PFSK-1 (cell line): ENCODE results near the gene NCOR1.

Source experiments
- FOXP2 ChIP-seq: optimal IDR thresholded peaks from 2 replicates; pipeline ENCODE3; 2011; ENCODE audit warnings: borderline replicate concordance, control low read depth, inconsistent platforms; ENCODE audit not compliant: insufficient read depth; ENCODE audit errors: extremely low read length, extremely low read depth
- POLR2AphosphoS5 ChIP-seq: IDR thresholded peaks from 2 replicates; pipeline ENCODE4 v1.6.1; 2012; ENCODE audit warnings: low read depth, mild to moderate bottlenecking, control low read depth, low read length, moderate library complexity
- REST ChIP-seq, 2 experiments: IDR thresholded peaks; 2 replicates each; pipeline versions ENCODE4 v1.6.1 to v1.8.0; 2011 to 2012; ENCODE audit warnings: low read depth in 2 of 2, low read length in 2 of 2, control low read depth in 1 of 2, inconsistent platforms in 1 of 2, mild to moderate bottlenecking in 1 of 2, moderate library complexity in 1 of 2; ENCODE audit not compliant: insufficient read depth in 1 of 2
- SIN3A ChIP-seq: IDR thresholded peaks from 2 replicates; pipeline ENCODE4 v1.6.1; 2012; ENCODE audit warnings: mild to moderate bottlenecking, low read length, moderate library complexity, borderline replicate concordance; ENCODE audit not compliant: insufficient read depth
- TAF1 ChIP-seq: IDR thresholded peaks from 2 replicates; pipeline ENCODE4 v1.6.1; 2012; ENCODE audit warnings: low read length, control low read depth, borderline replicate concordance; ENCODE audit not compliant: insufficient read depth

Gene NCOR1

DNA sequence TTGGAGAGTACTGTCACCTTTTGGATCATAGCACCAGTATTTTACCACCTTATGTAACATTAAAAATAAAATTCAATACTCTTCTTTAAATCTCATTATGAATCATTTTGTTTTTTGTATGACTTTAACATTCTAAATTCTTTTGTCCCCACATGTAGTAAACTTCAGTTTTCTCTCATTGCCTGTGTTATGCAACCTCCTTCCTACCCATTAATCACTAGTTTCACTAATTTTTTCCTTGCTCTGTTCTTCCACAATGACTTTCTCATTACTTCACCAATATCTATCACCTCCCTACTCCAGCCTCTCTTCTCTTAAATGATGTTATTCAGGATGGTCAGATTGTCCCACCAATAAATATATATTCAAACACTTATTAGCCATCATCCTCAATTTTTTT, 147.0 kb downstream of the NCOR1 start:
- TF ChIP-seq SIN3A (no peak), FOXP2 (no peak), TAF1 (no peak), POLR2AphosphoS5 (no peak), REST (IDR thresholded peaks at IDR 0.05; ENCODE audit: insufficient read depth in 1 of 2, low read depth in 2 of 2, low read length in 2 of 2) (no peak)

DNA sequence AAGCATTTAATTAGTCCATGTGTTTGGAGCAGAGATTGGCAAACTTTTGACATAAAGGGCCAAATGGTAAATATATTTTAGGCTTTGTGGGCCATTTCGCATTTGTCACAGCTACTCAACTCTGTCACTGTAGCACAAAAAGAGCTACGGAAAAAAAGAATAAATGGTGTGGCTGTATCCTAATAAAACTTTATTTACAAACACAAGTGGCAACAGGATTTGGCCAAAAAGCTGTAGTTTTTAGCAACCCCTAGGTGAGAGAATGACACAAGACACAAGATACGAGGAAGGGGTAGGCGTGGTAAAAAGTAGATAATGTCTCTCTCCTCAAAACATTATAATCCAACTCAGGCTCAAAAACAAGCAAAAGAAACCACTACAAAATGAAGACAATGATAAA, 149.2 kb downstream of the NCOR1 start:
- no peak for TF ChIP-seq POLR2AphosphoS5
- TF ChIP-seq SIN3A = no peak
- TF ChIP-seq REST (IDR thresholded peaks at IDR 0.05; ENCODE audit: insufficient read depth in 1 of 2, low read depth in 2 of 2, low read length in 2 of 2) = no peak

DNA sequence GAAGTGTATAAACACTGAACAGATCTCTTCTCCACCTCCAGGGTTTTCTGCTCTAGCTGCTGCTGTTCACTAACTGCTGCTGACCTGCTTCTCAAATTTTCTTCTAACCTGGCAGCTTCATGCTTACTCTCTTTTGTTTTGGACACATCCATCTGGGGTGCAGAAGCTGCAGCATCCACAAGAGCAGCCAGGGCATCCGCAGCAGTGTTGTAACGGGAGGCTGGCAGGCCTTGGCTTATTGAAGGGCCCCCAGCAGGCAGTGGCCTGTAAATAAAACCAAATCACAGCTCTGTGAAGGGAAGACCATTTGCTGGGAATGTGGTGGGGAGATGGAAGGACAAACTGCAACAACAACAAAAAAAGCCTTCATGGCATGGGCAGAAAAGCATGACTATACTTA, 153.7 kb downstream of the NCOR1 start:
- TF ChIP-seq TAF1 (no peak), FOXP2 (no peak), SIN3A (no peak), POLR2AphosphoS5 (no peak), REST (IDR thresholded peaks at IDR 0.05; ENCODE audit: insufficient read depth in 1 of 2, low read depth in 2 of 2, low read length in 2 of 2) (no peak)

DNA sequence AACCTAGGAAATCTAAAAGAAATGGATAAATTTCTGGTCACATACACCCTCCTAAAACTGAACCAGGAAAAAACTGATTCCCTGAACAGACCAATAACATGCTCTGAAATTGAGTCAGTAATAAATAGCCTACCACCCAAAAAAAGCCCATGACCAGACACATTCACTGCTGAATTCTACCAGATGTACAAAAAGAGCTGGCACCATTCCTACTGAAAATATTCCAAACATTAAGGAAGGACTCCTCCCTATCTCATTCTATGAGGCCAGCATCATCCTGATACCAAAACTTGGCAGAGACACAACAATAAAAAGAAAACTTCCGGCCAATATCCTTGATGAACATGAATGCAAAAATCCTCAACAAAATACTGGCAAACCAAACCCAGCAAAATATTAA, 162.8 kb downstream of the NCOR1 start:
- TF ChIP-seq POLR2AphosphoS5 (no peak), SIN3A (no peak), FOXP2 (no peak), REST (IDR thresholded peaks at IDR 0.05; ENCODE audit: insufficient read depth in 1 of 2, low read depth in 2 of 2, low read length in 2 of 2) (no peak), TAF1 (no peak)

DNA sequence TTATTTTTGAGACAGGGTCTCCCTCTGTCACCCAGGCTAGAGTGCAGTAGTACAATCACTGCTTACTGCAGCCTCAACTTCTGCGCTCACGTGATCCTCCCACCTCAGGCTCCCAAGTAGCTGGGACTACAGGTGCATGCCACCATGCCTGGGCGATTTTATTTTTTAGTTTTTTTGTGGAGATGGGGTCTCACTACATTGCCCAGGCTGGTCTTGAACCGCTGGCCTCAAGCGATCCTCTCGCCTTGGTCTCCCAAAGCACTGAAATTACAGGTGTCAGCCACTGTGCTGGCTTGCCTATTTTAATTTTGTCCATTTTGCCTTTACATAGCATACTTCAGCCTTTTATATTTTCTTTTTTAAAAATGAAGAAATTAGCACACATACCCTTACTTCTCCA, 164.5 kb downstream of the NCOR1 start:
- no peak for TF ChIP-seq REST (IDR thresholded peaks at IDR 0.05; ENCODE audit: insufficient read depth in 1 of 2, low read depth in 2 of 2, low read length in 2 of 2)
- TF ChIP-seq FOXP2 = no peak
- TF ChIP-seq POLR2AphosphoS5 = no peak
- no peak for TF ChIP-seq TAF1
- TF ChIP-seq SIN3A = no peak
